ENCODE data around the gene BRD3OS. TPM values are rescaled to one million over a fixed set of nuclear protein-coding genes. Genes with fewer than 3 reads are reported as not detected.

The BRD3OS gene
- total RNA-seq, 1 donor, result 26.2 TPM

DNA sequence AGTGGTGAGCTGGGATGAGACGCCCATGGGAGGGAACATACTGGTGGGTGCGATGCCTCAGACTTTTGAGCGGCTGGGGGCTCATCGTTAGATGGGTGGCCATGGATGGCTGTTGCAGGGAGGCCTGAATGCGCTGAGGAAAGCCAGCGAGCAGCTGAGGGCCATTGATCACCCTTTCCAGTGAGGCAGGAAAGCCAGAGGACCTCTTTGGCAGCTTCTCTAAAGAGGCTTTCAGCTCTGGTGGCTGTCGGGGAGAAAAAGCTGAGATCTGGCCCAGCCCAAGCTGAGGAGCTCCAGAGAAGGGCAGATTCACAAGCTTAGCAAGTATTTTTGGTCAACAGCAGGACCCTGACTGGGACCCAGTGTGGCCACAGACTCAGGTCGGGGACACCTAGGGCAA is 19.9 kb upstream of the BRD3OS start:
- no peak for DNase-seq (ENCODE audit: low read depth)
- no peak for TF ChIP-seq CTCF (IDR thresholded peaks at IDR 0.05; ENCODE audit: insufficient read depth, low read length)
- no peak overlapping the region for H3K4me3 ChIP-seq (ENCODE audit: low read depth, low read length)

DNA sequence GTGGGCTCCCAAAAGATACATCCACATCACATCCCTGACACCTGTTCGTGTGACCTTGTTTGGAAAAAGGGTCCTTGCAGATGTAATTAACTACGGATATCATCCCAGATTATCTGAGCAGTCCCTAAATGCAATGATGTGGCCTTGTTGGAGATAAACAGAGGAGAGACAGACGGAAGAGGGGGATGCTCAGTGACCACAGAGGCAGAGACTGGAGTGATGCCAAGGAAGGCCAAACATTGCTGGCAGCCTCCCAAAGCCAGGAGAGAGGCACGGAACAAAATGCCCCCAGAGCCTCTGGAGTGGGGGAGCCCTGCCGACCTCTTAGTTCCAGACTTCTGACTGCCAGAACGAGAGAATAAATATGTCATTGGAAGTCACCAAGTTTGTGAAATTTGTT is 18.1 kb upstream of the BRD3OS start:
- DNase-seq (ENCODE audit: low read depth), result no peak
- H3K4me3 ChIP-seq (ENCODE audit: low read depth, low read length), result no peak overlapping the region
- no peak for TF ChIP-seq CTCF (IDR thresholded peaks at IDR 0.05; ENCODE audit: insufficient read depth, low read length)

GRCh38 chr9:134007571-134007970 is 17.7 kb upstream of the BRD3OS start:
- no peak for DNase-seq (ENCODE audit: low read depth)
- no peak for TF ChIP-seq CTCF (IDR thresholded peaks at IDR 0.05; ENCODE audit: insufficient read depth, low read length)
- H3K4me3 ChIP-seq (ENCODE audit: low read depth, low read length), result no peak overlapping the region

- TF ChIP-seq CTCF (IDR thresholded peaks at IDR 0.05; ENCODE audit: insufficient read depth, low read length), result no peak
These were observed 14.7 kb upstream of the BRD3OS start for GRCh38 chr9:134010310-134011173.

DNA sequence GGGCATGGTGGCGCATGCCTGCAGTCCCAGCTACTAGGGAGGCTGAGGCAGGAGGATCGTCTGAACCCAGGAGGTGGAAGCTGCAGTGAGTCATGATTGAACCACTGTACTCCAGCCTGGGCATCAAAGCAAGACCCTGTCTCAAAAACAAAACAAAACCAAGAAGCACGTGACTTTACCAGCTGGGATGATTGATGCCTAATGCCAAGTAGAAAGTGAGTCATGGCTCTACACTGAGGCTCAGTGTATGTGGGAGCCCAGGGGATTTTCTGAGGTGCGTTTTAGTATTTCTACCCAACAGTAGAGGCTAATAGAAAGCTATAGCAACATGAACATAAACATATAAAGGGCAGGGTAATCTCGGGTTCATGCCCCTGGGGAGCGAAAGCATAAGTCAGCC is 13.9 kb upstream of the BRD3OS start:
- peak; percentile 46 for DNase-seq (ENCODE audit: low read depth)
- no peak for TF ChIP-seq CTCF (IDR thresholded peaks at IDR 0.05; ENCODE audit: insufficient read depth, low read length)

More at GRCh38 chr9:134010310-134011173, 14.7 kb upstream of the BRD3OS start:
- no peak for DNase-seq (ENCODE audit: low read depth)
- H3K4me3 ChIP-seq (ENCODE audit: low read depth, low read length), result no peak overlapping the region

DNA sequence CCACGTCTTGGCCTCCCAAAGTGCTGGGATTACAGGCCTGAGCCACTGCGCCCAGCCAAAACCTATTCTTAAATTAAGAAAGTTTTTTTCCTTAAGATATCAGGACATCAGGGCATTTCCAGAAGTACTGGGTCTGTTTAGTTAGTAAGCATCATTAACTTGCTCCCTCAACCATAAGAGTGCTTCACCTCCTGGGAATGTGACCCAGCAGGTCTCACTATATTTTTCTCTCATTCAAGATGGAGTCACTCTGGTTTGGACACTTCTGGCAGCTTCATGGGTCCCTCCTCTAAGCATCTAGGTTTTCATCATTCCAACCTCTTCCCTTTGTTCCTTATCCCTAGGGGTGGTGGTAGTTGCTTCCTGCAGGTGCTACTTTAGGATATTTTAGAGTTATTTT is 10.3 kb upstream of the BRD3OS start:
- no peak for TF ChIP-seq CTCF (IDR thresholded peaks at IDR 0.05; ENCODE audit: insufficient read depth, low read length)
- no peak overlapping the region for H3K4me3 ChIP-seq (ENCODE audit: low read depth, low read length)
- no peak for DNase-seq (ENCODE audit: low read depth)

More for the DNA sequence above, 13.9 kb upstream of the BRD3OS start:
- no peak overlapping the region for H3K4me3 ChIP-seq (ENCODE audit: low read depth, low read length)
